ENCODE data around the gene ARID5B.
"Not testable (repeated sequence)": the region's sequence is repeated elsewhere in the genome, so short reads cannot be mapped to it uniquely, and the experiment has no call there.

ARID5B gene

DNA sequence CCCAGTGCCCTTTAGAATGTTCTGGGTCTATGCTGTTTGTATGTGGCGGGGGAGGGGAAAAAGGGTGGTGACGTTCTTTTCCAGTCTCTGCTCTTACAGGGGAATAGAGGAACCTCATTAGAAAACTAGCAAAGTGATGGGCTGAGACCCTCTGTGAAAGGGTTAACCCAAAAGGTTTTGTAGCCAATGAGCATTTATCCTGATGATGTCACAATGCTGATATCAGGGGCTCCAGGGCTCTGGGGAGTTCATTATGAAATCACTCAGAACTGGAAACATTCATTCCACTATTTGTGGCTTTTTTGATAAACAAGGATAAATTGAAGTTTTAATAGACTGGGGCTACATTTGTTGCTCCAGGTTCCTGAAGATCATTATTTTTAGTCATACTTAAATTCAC, 71.7 kb downstream of the ARID5B start:
- DNase-seq: no peak

DNA sequence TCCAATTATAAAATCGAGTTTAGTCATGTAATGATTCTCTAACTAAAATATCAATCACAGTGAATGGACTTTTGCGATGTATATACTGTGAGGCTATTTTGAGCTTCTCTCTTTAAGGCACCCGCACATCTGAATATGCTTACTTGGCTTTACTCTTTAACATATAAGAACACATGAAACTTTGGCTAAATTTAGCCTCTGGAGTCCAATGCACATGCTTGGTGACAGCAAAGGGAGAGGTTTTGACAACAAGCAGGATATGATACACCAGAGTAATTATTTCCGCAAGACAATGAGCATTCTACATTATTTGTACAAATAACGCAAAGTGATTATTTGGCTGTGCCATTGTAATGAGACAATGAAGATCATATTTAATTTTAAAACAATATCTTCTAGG, 72.4 kb downstream of the ARID5B start:
- DNase-seq: no peak

DNA sequence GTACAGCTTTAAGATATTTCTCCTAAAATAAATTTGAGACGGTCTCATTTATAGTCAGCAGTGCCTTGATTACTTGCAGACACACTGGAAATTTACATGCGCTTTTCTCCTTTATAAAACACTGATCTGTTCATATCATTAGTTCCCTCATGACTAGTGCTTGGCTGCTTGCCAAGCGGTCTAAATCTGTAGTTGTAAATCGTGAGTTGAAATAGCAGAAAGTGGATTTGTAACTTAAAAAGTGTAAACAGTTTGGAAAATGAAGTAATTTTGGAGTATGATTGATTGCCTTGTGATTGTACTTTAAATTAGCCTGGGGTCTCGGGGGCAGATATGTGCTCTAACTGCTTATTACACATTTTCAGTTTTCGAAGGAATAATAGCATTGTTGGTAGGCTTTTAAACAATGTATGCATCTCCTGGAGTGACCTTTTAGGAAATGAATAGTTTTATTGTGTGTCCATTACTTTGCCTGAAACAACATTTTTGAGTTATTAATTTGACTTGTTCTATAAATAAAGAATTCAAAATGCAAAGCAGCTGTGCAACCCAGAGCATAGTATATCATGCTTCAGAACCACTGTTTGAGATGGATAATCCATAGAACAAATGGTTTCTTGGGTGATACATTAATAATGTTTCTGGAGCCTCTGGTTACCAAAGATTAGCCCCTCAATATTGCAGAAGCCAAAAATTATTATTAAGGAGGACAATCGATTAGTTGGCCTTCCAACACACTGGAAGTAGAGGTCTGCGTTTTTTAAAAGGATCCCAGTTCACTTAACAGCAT, 73.3 kb downstream of the ARID5B start:
- DNase-seq: peak; percentile 0

DNA sequence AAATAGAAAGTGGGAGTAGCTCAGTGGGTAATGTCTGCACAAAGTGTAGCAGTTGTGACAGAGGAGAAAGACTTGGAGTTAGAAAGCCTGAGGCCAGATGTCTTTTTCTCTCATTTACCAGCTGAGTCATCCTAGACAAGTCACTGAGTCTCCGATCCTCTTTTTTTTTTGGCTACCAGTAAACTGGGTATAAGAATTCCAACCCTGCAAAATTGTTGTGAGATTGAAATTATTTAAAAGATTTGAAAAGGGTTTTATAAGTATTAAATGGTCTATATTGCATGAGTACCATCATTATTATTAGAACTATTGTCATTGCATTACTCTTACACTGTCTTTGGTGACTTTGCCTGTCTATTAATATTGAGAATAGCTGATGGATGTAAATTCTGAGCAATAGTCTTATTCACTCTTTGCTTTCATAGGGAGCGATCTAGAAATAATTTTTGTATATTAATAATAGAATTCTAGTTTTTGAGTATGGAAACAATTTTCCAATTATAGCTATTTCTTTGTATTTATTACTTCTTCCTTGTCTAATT, 74.0 kb downstream of the ARID5B start:
- no peak for DNase-seq

DNA sequence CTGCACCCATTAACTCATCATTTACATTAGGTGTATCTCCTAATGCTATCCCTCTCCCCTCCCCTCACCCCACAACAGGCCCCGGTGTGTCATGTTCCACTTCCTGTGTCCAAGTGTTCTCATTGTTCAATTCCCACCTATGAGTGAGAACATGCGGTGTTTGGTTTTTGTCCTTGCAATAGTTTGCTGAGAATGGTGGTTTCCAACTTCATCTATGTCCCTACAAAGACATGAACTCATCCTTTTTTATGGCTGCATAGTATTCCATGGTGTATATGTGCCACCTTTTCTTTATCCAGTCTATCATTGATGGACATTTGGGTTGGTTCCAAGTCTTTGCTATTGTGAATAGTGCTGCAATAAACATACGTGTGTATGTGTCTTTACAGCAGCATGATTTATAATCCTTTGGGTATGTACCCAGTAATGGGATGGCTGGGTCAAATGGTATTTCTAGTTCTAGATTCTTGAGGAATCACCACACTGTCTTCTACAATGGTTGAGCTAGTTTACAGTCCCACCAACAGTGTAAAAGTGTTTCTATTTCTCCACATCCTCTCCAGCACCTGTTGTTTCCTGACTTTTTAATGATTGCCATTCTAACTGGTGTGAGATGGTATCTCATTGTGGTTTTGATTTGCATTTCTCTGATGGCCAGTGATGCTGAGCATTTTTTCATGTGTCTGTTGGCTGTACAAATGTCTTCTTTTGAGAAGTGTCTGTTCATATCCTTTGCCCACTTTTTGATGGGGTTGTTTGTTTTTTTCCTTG, 75.6 kb downstream of the ARID5B start:
- DNase-seq: not testable (repeated sequence)

DNA sequence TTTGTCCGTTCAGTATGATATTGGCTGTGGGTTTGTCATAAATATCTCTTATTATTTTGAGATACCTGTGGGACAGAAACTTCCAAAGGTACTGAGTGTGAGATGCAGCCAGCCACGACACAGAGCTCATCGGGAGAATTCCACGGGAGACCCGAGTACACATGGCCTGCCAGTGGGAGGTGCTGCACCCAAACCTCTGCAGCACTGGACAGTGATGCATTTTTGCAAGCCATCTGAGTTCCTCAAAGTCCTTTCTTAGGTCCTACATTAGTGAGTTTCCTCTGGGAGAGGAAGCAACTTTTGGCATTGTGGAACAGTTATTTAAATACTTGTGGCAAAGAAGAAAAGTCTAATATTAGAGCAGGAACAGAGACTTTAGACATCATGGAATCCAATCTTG, 77.5 kb downstream of the ARID5B start:
- no peak for DNase-seq

DNA sequence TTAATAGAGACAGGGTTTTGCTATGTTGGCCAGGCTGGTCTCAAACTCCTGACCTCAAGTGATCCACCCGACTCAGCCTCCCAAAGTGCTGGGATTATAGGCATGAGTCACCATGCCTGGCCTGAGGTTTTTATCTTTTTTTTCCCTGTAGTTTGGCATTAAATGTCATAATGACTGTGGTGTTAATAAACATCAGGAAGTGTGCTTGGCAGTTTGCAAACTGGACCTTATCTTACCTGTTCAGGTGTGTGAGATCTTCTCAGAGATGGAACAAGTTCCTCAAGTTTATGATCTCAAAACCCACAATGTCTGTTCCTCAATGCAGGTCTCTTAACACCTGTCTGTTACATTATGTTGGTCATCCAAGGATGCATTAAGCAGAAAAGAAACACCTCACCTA, 80.0 kb downstream of the ARID5B start:
- no peak for DNase-seq

DNA sequence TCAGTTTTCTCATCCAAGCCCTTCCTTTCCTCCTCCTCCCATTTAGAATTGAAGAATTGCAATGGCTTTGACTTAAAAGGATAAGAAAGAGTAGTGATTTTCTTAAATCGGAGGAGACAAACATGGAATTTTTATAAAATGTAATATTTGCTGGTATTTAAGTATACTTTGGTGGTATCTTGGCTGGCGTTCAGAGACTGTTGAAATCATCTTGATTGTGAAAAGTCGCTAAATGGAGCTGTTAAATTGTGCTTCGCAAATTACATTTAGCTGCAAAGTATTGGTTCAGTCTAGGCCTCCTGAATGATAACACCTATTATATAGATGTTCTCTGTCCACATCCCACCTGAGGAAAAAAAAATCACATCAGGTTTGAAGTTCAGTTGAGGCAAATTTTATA, 81.8 kb downstream of the ARID5B start:
- DNase-seq: no peak

DNA sequence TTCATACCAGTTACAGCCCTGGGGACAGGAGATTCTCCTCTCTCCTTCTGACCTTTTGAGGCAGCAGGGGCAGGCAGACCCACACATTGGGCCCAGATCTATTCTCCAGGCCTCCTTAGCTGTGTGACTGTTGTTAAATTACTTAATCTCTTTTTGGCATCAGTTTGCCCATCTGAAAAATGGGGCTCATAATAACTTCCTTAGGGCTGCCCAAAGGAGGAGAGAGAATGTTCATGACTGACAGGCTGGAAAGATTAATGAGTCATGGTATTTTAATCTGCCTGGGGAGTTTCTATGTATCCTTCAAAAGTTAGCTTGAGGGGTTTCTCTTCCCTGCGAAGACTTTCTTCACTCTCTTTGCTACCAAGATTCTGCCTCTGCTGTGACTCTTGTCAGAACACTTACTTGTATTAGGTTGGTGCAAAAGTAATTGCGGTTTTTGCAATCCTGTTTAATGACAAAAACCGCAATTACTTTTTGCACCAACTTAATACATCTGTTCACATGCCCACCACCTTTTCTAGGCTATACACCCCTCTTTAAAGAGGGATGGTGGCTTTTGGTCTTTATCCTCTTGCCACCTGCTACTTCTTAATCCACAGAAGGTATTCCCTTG, 83.4 kb downstream of the ARID5B start:
- DNase-seq: no peak

DNA sequence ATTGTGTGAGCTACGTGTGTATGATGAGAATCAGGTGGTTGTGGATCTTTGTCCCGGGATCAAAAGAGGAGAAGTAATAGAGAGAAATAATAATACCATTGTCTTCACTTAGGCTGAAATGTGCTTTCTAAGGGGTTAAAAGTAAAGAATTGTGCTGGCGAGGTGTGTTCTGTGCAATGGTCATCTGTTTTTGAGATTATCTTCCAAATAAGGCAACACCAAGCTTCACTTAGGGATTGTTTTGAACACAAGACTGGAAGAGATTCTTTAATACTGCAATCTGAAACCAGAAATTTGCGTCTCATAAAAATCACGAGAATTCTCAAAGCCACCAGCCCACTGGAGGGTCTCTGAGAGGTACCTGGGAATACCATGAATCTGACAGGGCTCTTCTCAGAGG, 84.2 kb downstream of the ARID5B start:
- no peak for DNase-seq

DNA sequence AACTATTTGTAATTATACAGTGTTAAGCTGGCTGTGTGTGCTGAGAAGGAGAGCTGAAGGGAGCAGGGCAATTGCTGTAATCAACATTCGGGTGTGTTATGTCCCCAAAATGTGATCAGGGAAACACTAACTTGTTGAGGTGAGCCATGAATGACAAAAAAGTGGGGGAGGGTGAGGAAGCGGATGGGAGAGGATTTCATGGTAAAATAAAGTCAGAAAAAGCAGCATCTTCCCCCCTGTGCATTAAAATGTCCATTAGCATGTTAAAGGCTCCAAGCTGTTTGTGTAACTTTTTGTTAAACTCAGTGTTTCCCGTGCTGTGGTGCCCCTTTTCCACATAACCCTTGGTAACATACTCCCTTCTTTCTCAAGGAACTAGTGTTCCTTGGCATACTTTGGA, 84.9 kb downstream of the ARID5B start:
- no peak for DNase-seq

DNA sequence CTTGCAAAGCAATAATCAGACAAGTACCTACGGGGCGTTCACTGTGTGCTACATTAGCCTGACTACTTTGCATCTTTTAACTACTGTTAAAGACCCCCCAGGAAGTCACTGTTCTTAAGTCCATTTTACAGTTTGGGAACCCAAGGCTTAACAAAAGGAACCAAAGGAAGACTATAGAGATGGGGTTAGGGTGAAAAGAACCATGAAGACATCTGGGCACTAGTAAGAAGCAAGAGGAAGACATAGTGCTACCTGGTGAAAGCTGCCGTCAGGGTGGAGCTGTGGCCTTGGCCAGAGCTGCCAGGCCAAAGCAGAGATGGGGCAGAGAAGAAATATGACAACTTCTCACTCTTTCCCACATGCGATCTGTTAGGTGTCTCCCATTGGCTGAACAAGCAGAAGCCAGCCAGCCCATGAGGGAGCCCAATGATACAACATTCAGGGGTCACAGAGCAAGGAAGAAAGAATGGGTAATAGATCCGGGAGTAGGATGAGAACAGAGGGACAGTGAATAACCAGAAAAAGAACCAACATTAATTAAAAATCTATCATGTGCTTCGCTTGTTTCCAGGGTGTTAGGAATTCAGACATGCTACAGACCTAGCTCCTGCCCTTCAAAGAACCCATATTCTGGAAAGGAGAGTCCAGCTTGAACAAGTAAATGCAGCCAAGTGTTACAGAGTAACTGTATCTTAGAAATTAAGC, 85.4 kb downstream of the ARID5B start:
- no peak for DNase-seq

DNA sequence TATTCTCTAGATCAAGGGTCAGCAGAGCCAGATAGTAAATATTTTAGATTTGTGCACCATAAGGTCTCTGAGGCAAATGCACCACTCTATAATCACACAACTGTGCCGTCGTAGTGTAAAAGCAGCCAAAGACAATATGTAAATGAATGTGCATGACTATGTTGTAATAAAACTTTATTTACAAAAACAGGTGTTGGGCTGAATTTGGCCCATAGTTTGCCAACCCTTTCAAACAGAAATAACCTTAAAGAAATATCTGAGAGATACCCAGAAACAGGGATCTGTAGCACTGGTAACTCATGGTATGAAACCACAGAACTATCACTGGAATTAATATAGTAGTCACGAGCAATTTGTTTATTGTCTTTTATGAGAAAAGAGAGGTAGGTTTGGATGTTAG, 86.0 kb downstream of the ARID5B start:
- DNase-seq: no peak

DNA sequence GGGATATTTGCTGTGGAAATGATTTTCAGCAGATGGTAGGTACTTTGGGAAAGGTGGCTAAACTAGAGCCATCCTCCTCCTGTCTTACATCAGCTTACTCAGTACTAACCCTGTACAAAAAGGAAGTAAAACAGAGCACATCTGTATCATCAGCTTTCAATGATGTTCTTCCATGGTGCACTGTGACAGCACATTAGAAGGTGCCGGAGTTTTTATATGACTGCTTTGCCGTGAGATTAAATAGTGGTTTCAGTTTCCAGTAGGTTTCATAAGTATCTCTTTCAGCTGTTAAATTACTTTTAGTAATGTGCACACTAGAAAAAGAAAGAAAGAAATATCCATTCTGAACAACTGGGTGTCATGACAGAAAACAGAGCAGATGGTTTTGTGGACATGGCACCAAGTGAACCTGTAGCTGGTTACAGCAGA, 86.5 kb downstream of the ARID5B start:
- no peak for DNase-seq

DNA sequence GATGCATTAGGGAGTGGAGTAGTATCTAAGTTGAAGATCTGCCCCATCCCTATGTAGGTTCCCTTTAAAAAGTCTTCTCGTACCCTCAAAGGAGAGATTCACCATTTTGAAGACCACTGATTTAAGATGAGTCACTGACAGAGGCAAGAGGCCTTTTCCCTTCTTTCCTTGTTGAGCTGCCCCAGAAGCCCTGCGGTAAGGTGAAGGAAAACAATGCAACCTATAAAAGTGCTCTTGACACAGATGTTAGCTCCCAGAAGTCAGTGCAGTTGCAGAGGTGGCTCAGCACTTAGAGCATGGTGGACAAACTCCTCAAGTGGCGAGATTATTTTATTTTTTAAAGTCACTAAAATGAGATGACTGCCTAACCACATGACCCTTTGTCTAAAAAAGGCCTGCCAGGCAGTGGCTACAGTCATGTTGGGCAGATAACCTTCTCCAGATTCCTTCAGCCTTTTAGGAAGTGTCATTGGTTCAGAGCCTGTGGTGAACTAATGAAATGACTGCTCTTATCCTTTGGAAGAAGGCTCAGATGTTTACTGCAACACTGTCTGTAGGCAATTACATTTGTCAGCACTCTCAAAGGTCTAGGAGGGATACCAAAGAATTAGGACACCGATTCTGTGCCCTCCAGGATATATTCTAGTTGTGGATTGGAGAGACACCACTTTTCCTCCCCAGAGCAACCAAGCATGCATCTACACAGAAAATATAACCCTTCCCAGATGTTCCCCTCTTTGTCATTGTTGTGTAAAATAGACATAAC, 88.7 kb downstream of the ARID5B start:
- no peak for DNase-seq

DNA sequence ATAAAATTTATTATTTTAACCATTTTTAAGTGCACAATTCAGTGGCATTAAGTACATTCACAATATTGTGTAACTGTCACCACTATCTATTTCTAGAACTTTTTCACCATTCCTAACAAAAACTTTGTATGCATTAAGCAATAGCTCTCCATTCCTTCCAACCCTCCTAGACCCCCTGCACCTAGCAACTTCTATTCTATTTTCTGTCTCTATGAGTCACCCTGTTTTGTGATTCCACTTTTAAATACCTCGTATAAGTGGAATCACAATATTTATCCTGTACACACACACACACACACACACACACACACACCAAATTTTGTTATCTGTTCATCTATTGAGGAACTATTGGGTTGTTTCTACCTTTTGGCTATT, 89.2 kb downstream of the ARID5B start:
- DNase-seq: no peak

DNA sequence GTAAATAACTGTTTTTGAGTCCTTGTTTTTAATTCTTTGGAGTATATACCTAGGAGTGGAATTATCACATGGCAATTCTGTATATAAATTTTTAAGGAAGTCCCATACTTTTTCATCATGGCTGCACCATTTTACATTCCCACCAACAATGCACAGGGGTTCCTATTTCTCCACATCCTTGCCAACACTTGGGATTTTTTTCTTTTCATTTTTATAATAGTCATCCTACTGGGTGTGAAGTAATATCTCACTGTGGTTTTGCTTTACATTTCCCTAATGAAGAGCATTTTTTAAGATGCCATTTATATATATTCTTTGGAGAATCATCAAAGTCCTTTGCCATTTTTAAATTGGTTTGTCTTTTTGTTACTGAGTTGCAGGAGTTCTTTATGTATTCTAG, 89.7 kb downstream of the ARID5B start:
- DNase-seq: no peak

DNA sequence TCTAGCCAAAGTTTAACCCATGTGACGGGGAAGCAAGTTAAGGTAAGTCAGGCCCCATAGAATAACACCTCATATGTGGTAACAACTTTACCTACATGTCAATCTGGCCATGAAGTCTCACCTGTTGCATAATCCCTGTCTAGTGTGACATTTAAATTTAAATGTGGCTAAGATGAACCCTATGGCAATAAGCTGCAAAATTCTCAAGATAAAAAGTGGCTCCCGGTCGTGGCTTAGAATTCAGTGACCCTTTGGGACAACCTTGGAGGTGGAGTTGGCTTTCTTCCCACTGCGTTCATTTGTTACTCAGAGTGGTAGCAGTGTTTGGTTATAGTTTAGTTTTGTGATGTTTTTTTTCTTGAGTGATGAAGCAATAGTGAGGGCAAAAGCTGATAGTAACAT, 90.6 kb downstream of the ARID5B start:
- no peak for DNase-seq

DNA sequence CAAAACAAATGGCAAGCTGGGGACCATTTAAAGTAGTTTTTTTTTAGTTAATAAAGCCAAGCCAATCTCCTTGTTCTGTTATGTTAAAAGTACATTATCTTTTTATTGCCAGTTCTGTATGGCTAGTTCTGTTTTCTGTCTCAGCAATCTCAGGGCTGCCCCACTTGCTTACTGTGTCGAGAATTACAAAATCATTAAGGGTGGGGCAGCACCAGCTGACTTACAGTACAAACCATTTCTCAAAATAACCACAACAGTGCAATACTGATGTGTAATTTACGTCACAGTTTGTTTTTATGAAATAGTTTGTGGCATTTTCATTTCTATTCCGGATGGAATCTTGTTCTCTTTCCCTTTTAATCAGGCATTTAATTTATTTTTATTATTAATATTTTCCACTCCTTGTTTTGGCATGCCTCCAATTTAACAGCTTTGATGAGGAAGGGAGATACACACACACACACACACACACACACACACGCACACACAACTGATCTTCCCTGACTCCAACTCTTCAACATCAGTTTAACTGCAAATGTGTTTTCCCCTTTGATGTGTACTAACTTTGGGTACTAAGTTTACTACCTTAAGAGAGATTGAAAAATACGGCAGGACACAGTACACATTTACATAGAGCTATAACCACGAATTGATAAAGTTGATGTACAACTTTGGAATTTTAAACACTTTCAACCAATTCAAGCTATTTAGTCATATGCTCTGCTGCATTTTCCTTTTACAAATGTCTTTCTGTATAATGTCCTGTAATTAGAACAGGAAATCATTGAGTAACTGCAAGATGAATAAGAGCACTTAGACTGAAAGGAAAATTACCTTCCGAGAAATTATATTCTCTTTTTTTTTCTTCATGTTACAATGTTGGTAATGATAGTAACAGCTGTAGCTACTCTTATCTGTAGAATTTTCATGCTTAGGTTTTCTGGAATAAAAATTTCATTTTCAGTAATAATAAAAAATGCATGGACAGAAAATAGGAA, 91.5 kb downstream of the ARID5B start:
- no peak for DNase-seq

DNA sequence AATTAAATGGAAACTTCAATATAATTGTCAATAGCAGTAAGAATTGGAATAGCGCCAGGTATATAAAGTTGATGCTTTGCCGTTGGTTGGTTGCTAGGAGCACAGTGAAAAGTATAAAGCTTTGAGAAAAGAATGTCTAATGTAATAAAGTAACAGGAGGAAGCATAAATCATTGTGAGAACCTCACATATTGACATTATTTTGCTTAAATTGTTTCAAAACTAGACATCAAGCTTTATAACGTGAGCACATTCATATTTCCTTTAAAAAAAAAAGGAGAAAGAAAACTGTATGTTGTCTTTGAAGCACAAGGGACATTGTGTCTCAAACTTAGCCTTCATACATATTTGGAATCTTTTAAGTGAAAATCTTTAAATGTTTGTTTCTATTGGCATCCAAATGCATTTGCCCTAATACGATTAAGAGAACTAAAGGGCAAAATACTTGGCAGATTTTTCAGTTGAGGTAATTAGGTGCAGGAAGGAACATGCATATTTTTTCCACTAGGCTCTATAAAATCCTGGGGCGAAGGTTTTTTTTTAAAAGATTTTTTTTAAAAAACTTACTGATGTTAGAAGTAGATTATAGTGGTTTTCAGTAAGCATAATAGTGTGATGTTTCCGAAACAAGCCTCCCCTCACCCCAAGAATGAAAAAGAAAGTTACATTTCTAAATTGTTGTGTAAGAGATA, 92.4 kb downstream of the ARID5B start:
- no peak for DNase-seq

All from NCI-H526 treated with DMSO at 0.1 percent for 48 hours (cell line).